ENCODE data around the gene SPAG8. TPM values are rescaled to one million over a fixed set of nuclear protein-coding genes. Genes with fewer than 3 reads are reported as not detected.
A peak's percentile ranks its signal among the peaks of the same experiment; 100 is the strongest.

The SPAG8 gene
- total and polyA plus RNA-seq, 7 experiments from 2014 or later, result 1.2 to 9.1 (median 2.3) TPM

DNA sequence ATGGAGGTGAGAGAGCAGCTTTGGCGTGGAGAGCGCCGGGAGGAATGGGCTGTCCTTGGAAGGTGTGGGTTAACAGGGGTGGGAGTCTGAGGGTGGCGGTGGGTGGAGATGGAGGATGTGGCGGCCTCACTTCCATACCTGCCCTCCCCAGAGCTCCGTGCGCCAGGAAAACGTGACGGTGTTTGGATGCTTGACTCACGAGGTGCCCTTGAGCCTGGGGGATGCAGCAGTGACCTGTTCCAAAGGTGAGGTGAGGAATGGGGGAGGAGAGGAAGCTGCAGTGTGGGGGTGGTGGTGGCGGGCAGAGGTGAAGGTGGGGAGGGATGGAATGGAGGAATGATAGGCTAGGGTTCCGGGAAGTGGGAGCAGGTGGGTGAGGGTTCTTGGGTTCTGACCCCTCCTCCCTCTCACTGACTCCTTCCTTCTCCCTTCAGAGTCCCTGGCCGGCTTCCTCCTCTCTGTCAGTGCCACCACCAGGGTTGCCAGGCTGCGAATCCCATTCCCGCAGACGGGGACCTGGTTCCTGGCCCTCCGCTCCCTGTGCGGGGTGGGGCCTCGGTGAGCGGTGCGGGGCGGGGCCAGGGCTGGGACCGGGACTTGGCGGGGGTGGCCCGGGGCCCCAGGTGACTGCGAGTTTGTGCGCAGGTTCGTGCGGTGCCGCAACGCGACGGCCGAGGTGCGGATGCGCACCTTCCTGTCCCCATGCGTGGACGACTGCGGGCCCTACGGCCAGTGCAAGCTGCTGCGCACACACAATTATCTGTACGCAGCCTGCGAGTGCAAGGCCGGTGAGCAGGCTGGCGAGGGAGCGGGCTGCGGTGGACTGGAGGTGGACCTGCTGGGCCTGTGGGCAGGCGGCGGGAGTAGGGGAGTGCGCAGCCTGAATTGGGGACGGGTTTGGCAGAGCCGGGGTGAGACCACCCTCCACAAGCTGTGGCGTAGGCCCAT, 34.0 kb upstream of the SPAG8 start:
- H3K36me3 Mint-ChIP-seq, result peaks cover 0 to 27% (median 6%) of the 10 kb centered on the region in 5 donors
- no peak for DNase-seq
- Histone ChIP-seq H3K36me3 (ENCODE audit: control insufficient read depth in 2 of 3, insufficient read depth in 3 of 3, low read length in 3 of 3) (peaks cover 0 to 8% (median 0%) of the 10 kb centered on the region in 3 experiments), H3K4me3 (ENCODE audit: low read length) (no peak overlapping the region), H3K27ac (ENCODE audit: low read depth, low read length) (no peak overlapping the region), H3K9me3 (ENCODE audit: control insufficient read depth in 2 of 3, low read length in 3 of 3) (no peaks in the 10 kb centered on the region), H3K4me1 (ENCODE audit: control insufficient read depth in 2 of 2, insufficient read depth in 2 of 2, low read length in 2 of 2) (peaks cover 0 to 19% of the 10 kb centered on the region in 2 donors), H3K27me3 (ENCODE audit: control insufficient read depth in 2 of 2, insufficient read depth in 2 of 2, low read length in 2 of 2) (no peaks in the 10 kb centered on the region)
- H3K4me3 Mint-ChIP-seq, result peak overlapping the region in 8 of 10 donors; percentile 15 to 62 (median 35)
- peaks cover 14 to 29% (median 26%) of the 10 kb centered on the region in 7 donors for H3K4me1 Mint-ChIP-seq
- CTCF ChIA-PET, result interaction anchor here (1.0 kb wide), 1 partner anchor 36 kb away, joined by 4 read pairs; no protein-coding TSS in a partner anchor
- H3K27ac Mint-ChIP-seq, result peak overlapping the region in 8 of 9 donors; percentile 16 to 84 (median 64)
- H3K27me3 Mint-ChIP-seq, result peaks cover 0 to 4% (median 0%) of the 10 kb centered on the region in 5 donors
- H3K9me3 Mint-ChIP-seq, result no peaks in the 10 kb centered on the region
- POLR2A ChIA-PET, result interaction anchor here (1.0 to 1.9 kb wide), 2 partner anchors 32 to 86 kb away, joined by 3 to 5 read pairs; partner anchors contain the start of gene HINT2
- intact Hi-C loops (cut with micrococcal nuclease), result loop anchor here in 1 of 2 donors (1.0 kb wide), 2 partner anchors 17 to 31 kb away; partner anchors contain the start of genes HINT2 and TMEM8B
- no peak for ATAC-seq

DNA sequence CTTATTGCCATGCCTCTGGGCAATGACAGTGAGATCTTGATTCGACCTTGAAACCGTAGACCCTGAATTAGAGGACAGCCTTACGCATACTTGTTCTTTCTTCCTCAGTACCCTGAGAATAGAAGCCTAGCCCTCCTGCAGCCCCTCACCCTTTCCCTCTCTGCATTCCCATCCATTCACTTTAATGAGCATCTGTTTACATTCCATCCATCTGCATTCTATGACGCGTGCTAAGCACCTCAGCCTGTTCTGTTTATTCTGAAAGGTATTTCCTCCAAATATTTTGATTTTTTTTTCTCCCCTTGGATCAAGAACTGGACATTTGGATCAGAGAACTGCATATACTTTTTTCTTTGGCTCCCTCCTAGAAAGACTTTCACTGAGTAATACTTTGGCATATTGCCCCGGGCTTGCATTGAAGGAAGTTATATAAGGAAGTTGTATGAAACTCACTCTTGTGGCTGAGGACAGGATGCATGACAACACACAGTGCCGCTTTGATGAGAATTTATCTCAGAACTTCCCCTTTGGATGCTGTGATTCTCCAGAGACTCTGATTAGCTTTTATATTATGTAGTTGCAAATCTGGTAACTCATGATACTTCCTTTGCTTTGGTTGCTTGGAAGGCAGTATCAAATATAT, 32.7 kb upstream of the SPAG8 start:
- Mint-ChIP-seq H3K36me3 (peaks cover 0 to 21% (median 6%) of the 10 kb centered on the region in 5 donors), H3K4me3 (peak overlapping the region in 7 of 10 donors; percentile 4 to 56 (median 21)), H3K27me3 (no peaks in the 10 kb centered on the region), H3K9me3 (no peaks in the 10 kb centered on the region), H3K4me1 (peaks cover 14 to 30% (median 26%) of the 10 kb centered on the region in 7 donors), H3K27ac (peak overlapping the region in 6 of 9 donors; percentile 30 to 77 (median 58))
- Histone ChIP-seq H3K4me1 (ENCODE audit: control insufficient read depth in 2 of 2, insufficient read depth in 2 of 2, low read length in 2 of 2) (peaks cover 0 to 19% of the 10 kb centered on the region in 2 donors), H3K36me3 (ENCODE audit: control insufficient read depth in 2 of 3, insufficient read depth in 3 of 3, low read length in 3 of 3) (peaks cover 0 to 8% (median 0%) of the 10 kb centered on the region in 3 experiments), H3K27ac (ENCODE audit: low read depth, low read length) (no peak overlapping the region), H3K27me3 (ENCODE audit: control insufficient read depth in 2 of 2, insufficient read depth in 2 of 2, low read length in 2 of 2) (no peaks in the 10 kb centered on the region), H3K4me3 (ENCODE audit: low read length) (no peak overlapping the region), H3K9me3 (ENCODE audit: control insufficient read depth in 2 of 3, low read length in 3 of 3) (no peaks in the 10 kb centered on the region)
- peak; percentile 90 for ATAC-seq
- DNase-seq, result peak in 7 of 9 donors; percentile 60 to 81 (median 77)
- CTCF ChIA-PET, result no interaction called here
- intact Hi-C loops (cut with micrococcal nuclease), result loop anchor here in 1 of 2 donors (1.0 kb wide), 2 partner anchors 15 to 29 kb away; partner anchors contain the start of genes HINT2 and TMEM8B
- POLR2A ChIA-PET, result interaction anchor here (0.5 to 1.9 kb wide), 3 partner anchors 20 to 42 kb away, joined by 3 to 5 read pairs (median 3); partner anchors contain the start of gene HINT2

DNA sequence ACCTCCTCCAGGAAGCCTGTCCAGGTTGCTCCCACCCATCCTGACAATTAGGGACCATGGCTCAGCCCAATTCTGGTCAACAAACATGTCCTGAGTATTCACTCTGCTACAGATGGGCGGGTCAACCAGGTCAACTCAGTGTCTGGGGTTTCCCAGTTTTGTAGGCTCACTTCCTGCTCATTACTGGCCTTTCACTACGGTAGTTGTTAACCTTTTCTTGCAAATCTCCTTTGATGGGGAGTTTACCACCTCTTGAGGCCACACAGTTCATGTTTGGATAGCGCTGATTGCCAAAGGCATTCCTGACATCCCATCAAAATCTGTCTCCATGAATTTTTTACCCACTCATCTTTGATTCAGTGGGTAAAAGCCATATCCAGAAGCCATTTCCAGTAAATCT, 30.7 kb upstream of the SPAG8 start:
- no peaks in the 10 kb centered on the region for H3K27me3 ChIP-seq (ENCODE audit: control insufficient read depth in 2 of 2, insufficient read depth in 2 of 2, low read length in 2 of 2)
- H3K4me1 Mint-ChIP-seq, result peaks cover 16 to 34% (median 26%) of the 10 kb centered on the region in 7 donors
- peaks cover 0 to 19% of the 10 kb centered on the region in 2 donors for H3K4me1 ChIP-seq (ENCODE audit: control insufficient read depth in 2 of 2, insufficient read depth in 2 of 2, low read length in 2 of 2)
- no peaks in the 10 kb centered on the region for H3K9me3 Mint-ChIP-seq
- H3K9me3 ChIP-seq (ENCODE audit: control insufficient read depth in 2 of 3, low read length in 3 of 3), result no peaks in the 10 kb centered on the region
- intact Hi-C loops (cut with micrococcal nuclease), result no loop called here
- CTCF ChIA-PET, result no interaction called here
- POLR2A ChIA-PET, result interaction anchor here (0.9 kb wide), 1 partner anchor 14 kb away, joined by 3 read pairs; the partner anchor contains the start of genes FAM221B and TMEM8B
- H3K27me3 Mint-ChIP-seq, result no peaks in the 10 kb centered on the region
- DNase-seq (no peak), ATAC-seq (peak; percentile 51)
- H3K36me3 Mint-ChIP-seq, result peaks cover 0 to 7% (median under 1%) of the 10 kb centered on the region in 5 donors
- no peak overlapping the region for H3K27ac Mint-ChIP-seq
- no peak overlapping the region for H3K4me3 Mint-ChIP-seq
- peaks cover 0 to 8% (median 0%) of the 10 kb centered on the region in 3 experiments for H3K36me3 ChIP-seq (ENCODE audit: control insufficient read depth in 2 of 3, insufficient read depth in 3 of 3, low read length in 3 of 3)
- H3K4me3 ChIP-seq (ENCODE audit: low read length), result no peak overlapping the region
- H3K27ac ChIP-seq (ENCODE audit: low read depth, low read length), result no peak overlapping the region

DNA sequence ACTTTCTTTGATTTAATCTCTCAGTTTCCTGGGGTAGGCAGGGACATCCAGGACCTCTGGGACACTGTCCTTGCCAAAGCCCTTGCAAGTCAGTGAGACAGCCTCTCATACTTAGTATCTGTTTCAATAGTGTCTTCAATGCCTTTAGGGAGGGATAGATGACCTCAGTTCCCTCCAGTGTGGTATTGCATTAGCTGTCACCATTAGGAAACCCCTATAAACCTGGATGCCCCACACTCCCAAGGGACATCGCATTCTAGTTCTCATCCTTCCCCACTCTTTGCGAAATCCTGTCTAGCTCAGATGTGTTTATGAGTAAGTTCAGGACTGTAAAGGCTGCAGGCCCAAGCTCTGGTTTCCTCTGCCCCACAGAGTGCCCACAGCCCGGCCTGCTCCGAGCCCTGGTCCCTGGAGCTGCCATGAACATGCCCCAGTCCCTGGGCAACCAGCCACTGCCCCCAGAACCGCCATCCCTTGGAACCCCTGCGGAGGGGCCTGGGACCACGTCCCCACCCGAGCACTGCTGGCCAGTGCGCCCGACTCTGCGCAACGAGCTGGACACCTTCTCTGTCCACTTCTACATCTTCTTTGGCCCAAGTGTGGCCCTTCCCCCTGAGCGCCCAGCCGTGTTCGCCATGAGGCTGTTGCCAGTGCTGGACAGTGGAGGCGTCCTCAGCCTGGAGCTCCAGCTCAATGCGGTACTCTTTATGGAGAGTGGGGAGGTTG, 30.1 kb upstream of the SPAG8 start:
- no peak overlapping the region for H3K4me3 ChIP-seq (ENCODE audit: low read length)
- ChIA-PET CTCF (interaction anchor here (1.0 kb wide), 1 partner anchor 166 kb away, joined by 4 read pairs; no protein-coding TSS in a partner anchor), POLR2A (interaction anchor here (0.9 kb wide), 1 partner anchor 13 kb away, joined by 3 read pairs; the partner anchor contains the start of genes FAM221B and TMEM8B)
- Mint-ChIP-seq H3K27me3 (no peaks in the 10 kb centered on the region), H3K9me3 (no peaks in the 10 kb centered on the region), H3K36me3 (peaks cover 0 to under 1% (median 0%) of the 10 kb centered on the region in 5 donors), H3K27ac (no peak overlapping the region), H3K4me1 (peaks cover 16 to 34% (median 24%) of the 10 kb centered on the region in 7 donors), H3K4me3 (no peak overlapping the region)
- H3K36me3 ChIP-seq (ENCODE audit: control insufficient read depth in 2 of 3, insufficient read depth in 3 of 3, low read length in 3 of 3), result peaks cover 0 to 5% (median 0%) of the 10 kb centered on the region in 3 experiments
- no peaks in the 10 kb centered on the region for H3K27me3 ChIP-seq (ENCODE audit: control insufficient read depth in 2 of 2, insufficient read depth in 2 of 2, low read length in 2 of 2)
- H3K27ac ChIP-seq (ENCODE audit: low read depth, low read length), result no peak overlapping the region
- no peak for ATAC-seq
- intact Hi-C loops (cut with micrococcal nuclease), result no loop called here
- H3K4me1 ChIP-seq (ENCODE audit: control insufficient read depth in 2 of 2, insufficient read depth in 2 of 2, low read length in 2 of 2), result peaks cover 0 to 19% of the 10 kb centered on the region in 2 donors
- H3K9me3 ChIP-seq (ENCODE audit: control insufficient read depth in 2 of 3, low read length in 3 of 3), result no peaks in the 10 kb centered on the region
- DNase-seq, result no peak

DNA sequence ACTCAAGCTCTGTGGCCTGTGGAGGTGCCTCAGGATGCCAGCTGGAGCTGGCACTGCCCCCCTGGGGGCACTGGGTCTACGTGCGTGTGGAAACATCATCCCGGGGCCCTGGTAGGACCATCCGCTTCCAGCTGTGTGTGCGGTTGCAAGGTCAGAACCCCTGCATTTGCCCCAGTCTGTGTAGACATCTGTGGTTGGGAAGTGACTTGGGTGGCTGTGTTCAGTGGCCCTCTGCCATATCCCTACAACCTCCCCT, 29.5 kb upstream of the SPAG8 start:
- Histone ChIP-seq H3K36me3 (ENCODE audit: control insufficient read depth in 2 of 3, insufficient read depth in 3 of 3, low read length in 3 of 3) (no peaks in the 10 kb centered on the region), H3K4me3 (ENCODE audit: low read length) (no peak overlapping the region), H3K4me1 (ENCODE audit: control insufficient read depth in 2 of 2, insufficient read depth in 2 of 2, low read length in 2 of 2) (peaks cover 0 to 19% of the 10 kb centered on the region in 2 donors), H3K27ac (ENCODE audit: low read depth, low read length) (no peak overlapping the region), H3K9me3 (ENCODE audit: control insufficient read depth in 2 of 3, low read length in 3 of 3) (no peaks in the 10 kb centered on the region), H3K27me3 (ENCODE audit: control insufficient read depth in 2 of 2, insufficient read depth in 2 of 2, low read length in 2 of 2) (no peaks in the 10 kb centered on the region)
- H3K27me3 Mint-ChIP-seq, result no peaks in the 10 kb centered on the region
- no peak overlapping the region for H3K27ac Mint-ChIP-seq
- CTCF ChIA-PET, result interaction anchor here (1.0 kb wide), 1 partner anchor 165 kb away, joined by 4 read pairs; no protein-coding TSS in a partner anchor
- no peaks in the 10 kb centered on the region for H3K36me3 Mint-ChIP-seq
- ATAC-seq (no peak), DNase-seq (no peak)
- no peak overlapping the region for H3K4me3 Mint-ChIP-seq
- POLR2A ChIA-PET, result no interaction called here
- H3K9me3 Mint-ChIP-seq, result no peaks in the 10 kb centered on the region
- intact Hi-C loops (cut with micrococcal nuclease), result no loop called here
- H3K4me1 Mint-ChIP-seq, result peaks cover 15 to 34% (median 19%) of the 10 kb centered on the region in 7 donors
